ENCODE results near the gene GOLGA1. TPM values are rescaled to one million over a fixed set of nuclear protein-coding genes. Genes with fewer than 3 reads are reported as not detected.

Gene GOLGA1
- polyA plus RNA-seq, 1 donor from 2014 or later: 15.3 TPM

- no peak for TF ChIP-seq MXI1 (conservative IDR thresholded peaks at IDR 0.05; ENCODE audit: poor library complexity, severe bottlenecking)
- no peak for TF ChIP-seq TAF1 (IDR thresholded peaks at IDR 0.05; ENCODE audit: low read depth)
- TF ChIP-seq EZH2 (IDR thresholded peaks at IDR 0.05; ENCODE audit: borderline replicate concordance, insufficient read depth, low read length, poor library complexity, severe bottlenecking): no peak
- no peak for TF ChIP-seq CTCF (IDR thresholded peaks at IDR 0.05; ENCODE audit: poor library complexity, severe bottlenecking)
- TF ChIP-seq EP300 (conservative IDR thresholded peaks at IDR 0.05; ENCODE audit: poor library complexity, severe bottlenecking): no peak
- no peak for TF ChIP-seq SMC3 (conservative IDR thresholded peaks at IDR 0.05; ENCODE audit: poor library complexity)
- no peak for TF ChIP-seq POLR2AphosphoS5 (IDR thresholded peaks at IDR 0.05)
- no peak for TF ChIP-seq RAD21 (conservative IDR thresholded peaks at IDR 0.05)
- no peak for TF ChIP-seq REST (IDR thresholded peaks at IDR 0.05; ENCODE audit: borderline replicate concordance)
- no peaks in the 10 kb centered on the region for H3K36me3 ChIP-seq (ENCODE audit: insufficient read depth, low read length)
- no peaks in the 10 kb centered on the region for H3K27me3 ChIP-seq (ENCODE audit: insufficient read depth, low read depth, low read length)
- no peaks in the 10 kb centered on the region for H3F3A ChIP-seq (ENCODE audit: insufficient read depth, low read length, poor library complexity, severe bottlenecking)
- no peak overlapping the region for H3K27ac ChIP-seq (ENCODE audit: low read length)
- no peaks in the 10 kb centered on the region for H3K9me2 ChIP-seq (ENCODE audit: insufficient read depth, low read length)
- H3K4me3 ChIP-seq (ENCODE audit: low read length): no peak overlapping the region
- H3K4me2 ChIP-seq (ENCODE audit: low read length): no peak overlapping the region
- H3K9ac ChIP-seq (ENCODE audit: low read length): no peak overlapping the region
- H3K79me2 ChIP-seq (replicated peaks; ENCODE audit: insufficient read depth, low read length): no peaks in the 10 kb centered on the region
- no peak overlapping the region for H2AFZ ChIP-seq (ENCODE audit: low read depth, low read length)
- no peaks in the 10 kb centered on the region for H3K9me3 ChIP-seq (ENCODE audit: low read length)
- no peaks in the 10 kb centered on the region for H4K20me1 ChIP-seq (ENCODE audit: insufficient read depth)
Measured at GRCh38 chr9:124911766-124912165, 29.1 kb downstream of the GOLGA1 start.

- Histone ChIP-seq H3K4me2 (ENCODE audit: low read length) (no peak overlapping the region), H3K27ac (ENCODE audit: low read length) (no peak overlapping the region), H3K36me3 (ENCODE audit: insufficient read depth, low read length) (no peaks in the 10 kb centered on the region), H3K79me2 (replicated peaks; ENCODE audit: insufficient read depth, low read length) (no peaks in the 10 kb centered on the region), H3K9ac (ENCODE audit: low read length) (no peak overlapping the region), H3K9me3 (ENCODE audit: low read length) (no peaks in the 10 kb centered on the region), H4K20me1 (ENCODE audit: insufficient read depth) (no peaks in the 10 kb centered on the region), H2AFZ (ENCODE audit: low read depth, low read length) (no peak overlapping the region), H3F3A (ENCODE audit: insufficient read depth, low read length, poor library complexity, severe bottlenecking) (no peaks in the 10 kb centered on the region), H3K27me3 (ENCODE audit: insufficient read depth, low read depth, low read length) (no peaks in the 10 kb centered on the region), H3K4me3 (ENCODE audit: low read length) (no peak overlapping the region), H3K9me2 (ENCODE audit: insufficient read depth, low read length) (no peaks in the 10 kb centered on the region)
- TF ChIP-seq MXI1 (conservative IDR thresholded peaks at IDR 0.05; ENCODE audit: poor library complexity, severe bottlenecking) (no peak), REST (IDR thresholded peaks at IDR 0.05; ENCODE audit: borderline replicate concordance) (no peak), SMC3 (conservative IDR thresholded peaks at IDR 0.05; ENCODE audit: poor library complexity) (no peak), EP300 (conservative IDR thresholded peaks at IDR 0.05; ENCODE audit: poor library complexity, severe bottlenecking) (no peak), RAD21 (conservative IDR thresholded peaks at IDR 0.05) (no peak), TAF1 (IDR thresholded peaks at IDR 0.05; ENCODE audit: low read depth) (no peak), POLR2AphosphoS5 (IDR thresholded peaks at IDR 0.05) (no peak), EZH2 (IDR thresholded peaks at IDR 0.05; ENCODE audit: borderline replicate concordance, insufficient read depth, low read length, poor library complexity, severe bottlenecking) (no peak), CTCF (IDR thresholded peaks at IDR 0.05; ENCODE audit: poor library complexity, severe bottlenecking) (no peak)
Measured at GRCh38 chr9:124908098-124908497, 32.8 kb downstream of the GOLGA1 start.
